Activated CD4-positive, alpha-beta T cell treated with anti-CD3 and anti-CD28 coated beads, Interleukin-2, amount 10 ng/mL, durations not matched to agents 7 days and 5 days (primary cell): ENCODE measurements around the gene DHRS11. TPM values are rescaled to one million over a fixed set of nuclear protein-coding genes. Genes with fewer than 3 reads are reported as not detected.

ENCODE experiments used
- CTCF ChIA-PET: fragments of 350-600 bp; sonication (Branson Sonifier 250); formaldehyde crosslinking; loops from one replicate; lab custom pipeline; 2021; ENCODE audit warnings: antibody characterized with exemption; lab: Charles Lee
- POLR2A ChIA-PET: fragments of 350-600 bp; sonication (Branson Sonifier 250); formaldehyde crosslinking; loops from one replicate; lab custom pipeline; 2021; ENCODE audit warnings: antibody characterized with exemption; lab: Charles Lee
- DNase-seq: peaks from one replicate; pipeline ENCODE4 v3.0.0-alpha.2; 2020
- H3K27ac Mint-ChIP-seq: one replicate; pipeline ENCODE4 v1.8.0; 2021; ENCODE audit warnings: mild to moderate bottlenecking, moderate library complexity, mixed read lengths
- H3K27me3 Mint-ChIP-seq: one replicate; pipeline ENCODE4 v1.8.0; 2021; ENCODE audit warnings: mixed read lengths
- H3K36me3 Mint-ChIP-seq: one replicate; pipeline ENCODE4 v1.8.0; 2021; ENCODE audit warnings: low read depth, mixed read lengths
- H3K4me1 Mint-ChIP-seq: one replicate; pipeline ENCODE4 v1.8.0; 2021; ENCODE audit warnings: mixed read lengths
- H3K4me3 Mint-ChIP-seq: one replicate; pipeline ENCODE4 v1.8.0; 2021; ENCODE audit warnings: mild to moderate bottlenecking, moderate library complexity, mixed read lengths
- H3K9me3 Mint-ChIP-seq: one replicate; pipeline ENCODE4 v1.8.0; 2021; ENCODE audit warnings: mixed read lengths
- total RNA-seq, 2 experiments: library from RNA; stranded (reverse); gene quantifications; one replicate each; pipeline ENCODE4 v1.2.3, GENCODE V29; 2021

DHRS11 gene
- total RNA-seq, 2 experiments from 2014 or later, result 4.8 to 5.0 TPM

- ChIA-PET CTCF (no interaction called here), POLR2A (no interaction called here)
- no peaks in the 10 kb centered on the region for H3K9me3 Mint-ChIP-seq
- DNase-seq, result no peak
- peaks cover 8% of the 10 kb centered on the region for H3K4me1 Mint-ChIP-seq
- H3K27ac Mint-ChIP-seq, result no peak overlapping the region
- no peaks in the 10 kb centered on the region for H3K36me3 Mint-ChIP-seq
- H3K4me3 Mint-ChIP-seq, result no peak overlapping the region
- H3K27me3 Mint-ChIP-seq, result peaks cover 38% of the 10 kb centered on the region
These were observed 56.0 kb downstream of the DHRS11 start for GRCh38 chr17:36647636-36648035.

DNA sequence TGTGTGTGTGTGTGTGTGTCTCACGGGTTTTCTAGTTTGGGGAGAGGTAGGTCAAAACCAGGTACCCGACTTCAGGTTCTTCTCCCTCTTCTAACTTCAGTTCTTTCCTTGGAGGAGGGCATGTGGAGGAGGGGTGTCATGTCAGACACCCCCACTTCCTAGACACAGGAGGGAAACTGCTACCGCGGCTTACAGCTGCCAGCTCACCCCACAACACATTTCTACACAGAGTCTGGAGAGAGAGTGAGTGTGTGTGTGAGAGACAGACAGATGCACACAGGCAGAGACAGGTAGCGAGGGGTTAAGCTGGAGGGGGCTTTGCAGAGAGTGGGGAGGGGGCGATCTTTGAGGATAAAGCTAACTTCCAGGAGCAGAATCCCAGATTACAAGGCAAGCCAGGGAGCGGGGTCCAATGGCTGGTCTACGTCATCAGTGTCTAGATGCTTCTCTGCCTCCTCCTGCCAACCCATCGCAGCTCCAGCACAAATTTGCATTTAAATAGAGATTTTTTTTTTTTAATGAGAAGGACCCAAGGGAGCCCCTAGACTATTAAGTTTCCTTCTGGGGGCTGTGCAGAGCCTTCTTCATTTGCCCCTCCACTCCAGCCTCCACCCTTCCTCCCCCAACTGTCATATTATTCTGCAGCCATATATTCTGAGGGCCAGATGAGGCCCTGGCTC lies 58.6 kb downstream of the DHRS11 start:
- DNase-seq, result no peak
- Mint-ChIP-seq H3K9me3 (no peaks in the 10 kb centered on the region), H3K27ac (no peak overlapping the region), H3K4me1 (no peaks in the 10 kb centered on the region), H3K4me3 (no peak overlapping the region), H3K36me3 (no peaks in the 10 kb centered on the region), H3K27me3 (peaks cover 27% of the 10 kb centered on the region)
- ChIA-PET CTCF (interaction anchor here (0.7 kb wide), 1 partner anchor 967 kb away, joined by 3 read pairs; no protein-coding TSS in a partner anchor), POLR2A (no interaction called here)

Other genes with a start within 250 kb of the DHRS11 start
- not detected for gene TBC1D3H, start 203.4 kb upstream of the DHRS11 start, total RNA-seq
- gene ZNHIT3, start 105.2 kb upstream of the DHRS11 start, total RNA-seq, result 10 to 100 TPM; 35.2 to 36.0 TPM
- 100 to 1,000 TPM; 125 to 127 TPM for gene MYO19, start 57.0 kb upstream of the DHRS11 start, total RNA-seq
- gene PIGW, start 56.9 kb upstream of the DHRS11 start, total RNA-seq, result 10 to 100 TPM; 12.8 to 15.2 TPM
- gene GGNBP2, start 47.0 kb upstream of the DHRS11 start, total RNA-seq, result 100 to 1,000 TPM; 111 to 116 TPM
- gene MRM1, start 9.7 kb downstream of the DHRS11 start, total RNA-seq, result 1 to 10 TPM; 6.8 to 8.6 TPM